Activated effector memory CD4-positive, alpha-beta T cell treated with Interleukin-2 at 50 U/mL for 16 hours (primary cell): ENCODE data around the gene PRDX1.
"Not testable (repeated sequence)": the region's sequence is repeated elsewhere in the genome, so short reads cannot be mapped to it uniquely, and the experiment has no call there.

Experiments
- DNase-seq: peaks from one replicate; pipeline ENCODE4 v3.0.0-alpha.2; 2020

The PRDX1 gene

GRCh38 chr1:45501505-45501859 lies 20.2 kb downstream of the PRDX1 start:
- no peak for DNase-seq

DNA sequence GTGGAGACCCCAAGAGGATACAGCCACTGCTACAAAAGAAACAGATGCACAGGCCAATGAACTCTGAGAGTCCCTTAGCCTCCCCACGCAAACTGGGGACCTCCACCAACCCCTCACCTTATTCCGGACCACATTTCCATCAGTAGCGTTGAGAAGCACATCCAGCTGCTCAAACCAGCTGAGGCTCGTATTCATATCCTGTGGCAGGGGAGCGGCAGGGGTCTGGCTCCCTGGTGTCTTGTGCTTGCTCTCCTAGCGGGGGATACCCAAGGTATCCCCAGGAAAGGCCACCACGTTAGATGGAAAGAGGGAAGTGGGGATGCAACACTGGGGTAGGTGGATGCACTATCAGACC lies 22.3 kb downstream of the PRDX1 start:
- no peak for DNase-seq

DNA sequence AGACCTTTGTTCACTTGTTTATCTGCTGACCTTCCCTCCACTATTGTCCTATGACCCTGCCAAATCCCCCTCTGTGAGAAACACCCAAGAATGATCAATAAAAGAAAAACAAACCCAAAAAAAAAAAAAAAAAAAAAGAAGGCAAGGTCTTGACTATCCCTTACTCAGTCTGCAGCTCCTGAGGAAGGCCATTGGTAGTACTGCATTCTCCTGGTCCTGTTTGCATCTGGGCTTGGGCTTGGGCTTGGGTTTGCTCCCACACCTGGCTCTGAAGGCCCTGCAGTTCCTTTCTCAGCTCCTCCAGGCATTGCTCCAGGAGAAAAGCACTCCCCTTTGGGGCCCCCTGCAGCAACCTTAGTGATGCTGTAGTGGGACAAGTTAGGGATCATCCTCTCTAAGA lies 23.4 kb downstream of the PRDX1 start:
- no peak for DNase-seq

- peak; percentile 8 for DNase-seq
These were observed 28.5 kb downstream of the PRDX1 start for GRCh38 chr1:45493116-45493697.

- no peak for DNase-seq
These were observed 29.0 kb downstream of the PRDX1 start for GRCh38 chr1:45492691-45493090.

DNA sequence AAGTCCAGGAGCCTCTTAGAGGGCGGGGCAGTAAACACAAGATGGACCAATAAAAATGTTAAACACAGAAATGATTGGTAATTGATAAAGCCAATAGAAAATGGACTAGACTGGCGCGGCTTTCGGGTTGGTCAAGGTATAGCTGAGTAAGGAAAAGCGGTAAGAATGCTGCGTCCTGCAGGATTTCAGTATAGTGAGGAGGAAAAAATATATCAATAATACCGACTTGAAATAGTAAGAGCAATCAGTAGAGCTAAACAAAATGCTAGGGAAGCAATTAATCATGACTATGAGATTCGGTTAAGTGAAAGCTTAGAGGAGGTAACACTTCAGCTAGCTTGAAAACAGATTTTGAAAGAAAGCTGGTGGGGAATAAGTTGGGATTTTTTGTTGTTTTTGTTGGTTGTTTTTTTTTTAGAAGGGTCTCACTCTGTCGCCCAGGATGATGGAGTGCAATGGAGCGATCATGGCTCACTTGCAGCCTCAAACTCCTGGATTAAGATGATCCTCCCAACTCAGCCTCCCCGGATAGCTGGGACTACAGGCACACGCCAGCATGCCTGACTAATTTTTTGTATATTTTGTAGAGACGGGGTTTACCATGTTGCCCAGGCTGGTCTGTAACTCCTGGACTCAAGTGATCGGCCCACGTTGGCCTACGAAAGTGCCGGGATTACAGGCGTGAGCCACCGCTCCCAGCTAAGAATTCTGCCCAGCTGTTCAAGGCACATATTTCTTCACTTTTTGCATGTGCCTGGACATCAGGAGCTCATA lies 30.0 kb downstream of the PRDX1 start:
- no peak for DNase-seq

- DNase-seq = peak; percentile 95
These were observed 30.8 kb downstream of the PRDX1 start, which contains the start of gene TESK2 for GRCh38 chr1:45490626-45491486. TSS of gene TESK2 (minus strand) at chr1:45491163. CDS start at chr1:45457785, 33,378 bp downstream.

DNA sequence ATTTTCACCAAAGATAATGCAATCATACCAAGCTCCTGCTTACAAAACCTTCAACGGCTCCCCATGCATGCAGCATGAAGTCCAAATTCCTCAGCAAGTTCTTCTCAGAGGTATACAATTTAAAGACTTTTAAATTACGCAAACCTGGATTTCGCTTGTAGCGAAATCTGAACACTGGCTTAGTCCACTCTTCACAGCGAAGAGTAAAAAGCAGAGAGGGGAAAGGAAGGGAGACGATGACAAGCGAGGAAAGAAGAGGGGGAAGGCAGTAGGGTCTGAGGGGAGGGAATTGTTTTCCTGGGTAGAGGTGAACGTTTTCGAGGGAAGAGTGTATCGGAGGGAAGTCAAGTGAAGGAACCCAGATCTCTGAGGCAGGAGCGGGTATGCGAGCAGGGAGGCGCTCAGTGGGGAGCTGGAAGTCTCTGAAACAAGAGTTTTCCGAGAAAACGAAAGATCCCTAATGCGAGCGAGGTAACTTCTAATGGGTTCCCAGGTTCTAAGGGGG lies 31.5 kb downstream of the PRDX1 start:
- DNase-seq = no peak

DNA sequence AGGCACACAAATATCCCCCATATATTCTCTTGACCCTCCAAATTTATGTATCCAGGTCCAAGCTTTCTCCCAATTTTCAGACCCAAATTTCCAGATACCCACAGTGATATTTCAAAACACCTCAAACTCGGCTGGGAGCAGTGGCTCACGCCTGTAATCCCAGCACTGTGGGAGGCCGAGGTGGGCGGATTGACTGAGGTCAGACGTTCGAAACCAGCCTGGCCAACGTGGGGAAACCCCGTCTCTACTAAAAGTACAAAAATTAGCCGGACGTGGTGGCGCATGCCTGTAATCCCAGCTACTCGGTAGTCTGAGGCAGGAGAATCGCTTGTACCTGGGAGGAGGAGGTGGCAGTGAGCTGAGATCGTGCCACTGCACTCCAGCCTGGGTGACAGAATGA lies 32.3 kb downstream of the PRDX1 start:
- DNase-seq = not testable (repeated sequence)

DNA sequence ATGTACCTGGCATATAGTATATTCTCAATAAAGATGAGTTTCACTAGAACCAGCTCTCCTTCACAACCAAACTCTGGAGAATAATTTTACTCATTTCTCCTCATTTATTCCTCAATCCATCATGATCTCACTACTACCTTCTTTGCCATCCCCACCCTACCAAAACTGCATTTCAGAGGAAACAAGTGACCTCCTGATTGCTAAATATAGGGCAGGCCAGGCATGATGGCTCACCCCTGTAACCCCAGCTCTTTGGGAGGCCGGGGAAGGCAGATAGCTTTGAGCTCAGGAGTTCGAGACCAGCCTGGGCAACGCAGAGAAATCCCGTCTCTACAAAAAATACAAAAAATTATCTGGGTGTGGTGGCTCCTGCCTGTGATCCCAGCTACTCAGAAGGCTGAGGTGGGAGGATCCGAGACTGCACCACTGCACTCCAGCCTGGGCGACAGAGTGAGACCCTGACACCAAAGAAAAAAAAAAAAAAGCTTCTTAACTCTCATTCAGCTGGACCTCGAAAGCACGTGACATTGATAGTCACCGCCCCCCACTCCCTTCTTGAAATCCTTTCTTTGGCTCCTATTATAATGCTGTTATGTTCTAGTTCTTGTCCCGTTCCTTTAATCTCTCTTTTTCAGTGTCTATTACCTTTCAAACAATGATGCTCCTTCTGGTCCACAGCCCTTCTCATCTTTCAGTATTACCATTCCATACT lies 32.9 kb downstream of the PRDX1 start:
- DNase-seq = no peak

- no peak for DNase-seq
These were observed 35.7 kb downstream of the PRDX1 start for GRCh38 chr1:45485949-45486348.

- DNase-seq = no peak
These were observed 42.5 kb downstream of the PRDX1 start for GRCh38 chr1:45479039-45479748.

DNA sequence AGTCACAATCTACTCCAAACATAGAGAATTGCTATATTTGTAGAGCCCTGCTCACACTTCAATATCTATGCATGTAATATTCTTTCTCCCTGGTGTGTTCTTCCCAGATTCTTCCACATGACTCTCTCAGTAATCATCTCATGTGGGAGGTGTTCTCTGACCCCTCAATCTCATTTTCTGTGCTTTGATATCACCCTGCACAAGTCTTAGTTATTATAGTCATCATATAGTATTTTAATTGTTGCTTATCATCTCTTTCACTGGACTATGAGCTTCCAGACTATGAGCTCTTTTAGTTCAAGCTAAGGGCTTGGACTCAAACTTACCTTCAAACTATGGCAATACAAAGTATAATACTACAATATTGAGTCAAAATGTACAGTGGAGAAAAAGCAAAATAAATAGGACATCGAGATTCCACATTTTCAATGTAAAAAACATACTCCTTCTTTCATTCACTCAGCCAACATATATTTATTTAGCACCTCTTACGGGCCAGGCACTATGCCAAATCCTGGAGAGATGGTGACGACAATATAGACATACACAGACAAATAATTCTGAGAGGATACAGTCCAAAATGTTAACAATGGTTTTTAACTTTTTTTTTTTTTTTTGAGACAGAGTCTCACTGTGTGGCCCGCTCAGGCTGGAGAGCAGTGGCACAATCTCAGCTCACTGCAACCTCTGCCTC lies 43.4 kb downstream of the PRDX1 start:
- no peak for DNase-seq

- no peak for DNase-seq
These were observed 44.0 kb downstream of the PRDX1 start for GRCh38 chr1:45477646-45478045.

- not testable (repeated sequence) for DNase-seq
These were observed 47.5 kb downstream of the PRDX1 start for GRCh38 chr1:45474194-45474593.

DNA sequence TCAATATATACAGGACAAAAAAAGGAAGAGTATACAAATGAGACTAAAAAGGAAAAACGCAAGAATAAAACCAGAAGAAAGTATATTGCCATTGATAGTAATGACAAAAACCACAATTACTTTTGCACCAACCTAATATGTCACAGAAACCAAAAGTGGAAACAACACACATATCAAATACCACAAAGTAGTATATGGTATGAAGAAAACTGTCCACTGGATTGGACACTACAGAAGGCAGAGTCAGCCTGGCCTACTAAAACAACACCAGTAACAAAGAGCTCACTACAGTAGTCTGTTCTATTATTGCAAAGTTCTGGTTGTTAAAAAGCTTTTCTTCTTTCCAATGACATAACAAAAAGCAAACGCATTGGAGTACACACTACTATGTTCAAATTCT lies 48.4 kb downstream of the PRDX1 start:
- no peak for DNase-seq

DNA sequence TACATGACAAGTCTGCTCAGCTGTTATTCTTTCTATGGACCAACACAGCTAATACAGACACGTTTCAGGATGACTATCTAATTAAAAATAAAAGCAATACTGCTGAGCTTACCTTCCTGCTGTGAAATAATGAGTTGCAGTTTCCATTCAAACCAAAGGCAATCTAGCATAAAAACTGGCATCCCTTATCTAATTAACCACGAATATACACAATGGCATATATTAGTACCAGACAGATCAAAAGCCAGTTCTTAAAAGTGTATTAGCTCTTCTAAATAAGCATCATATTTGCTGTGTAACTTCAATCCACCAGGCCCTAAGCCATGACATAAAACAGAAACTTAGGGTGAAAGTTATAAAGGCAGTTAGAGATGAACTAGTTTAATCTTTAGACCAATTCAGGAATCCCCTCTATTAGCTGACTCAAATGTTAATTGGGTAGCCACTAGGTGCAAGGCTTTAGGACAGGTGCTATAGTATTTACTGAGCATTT lies 51.3 kb downstream of the PRDX1 start:
- no peak for DNase-seq

DNA sequence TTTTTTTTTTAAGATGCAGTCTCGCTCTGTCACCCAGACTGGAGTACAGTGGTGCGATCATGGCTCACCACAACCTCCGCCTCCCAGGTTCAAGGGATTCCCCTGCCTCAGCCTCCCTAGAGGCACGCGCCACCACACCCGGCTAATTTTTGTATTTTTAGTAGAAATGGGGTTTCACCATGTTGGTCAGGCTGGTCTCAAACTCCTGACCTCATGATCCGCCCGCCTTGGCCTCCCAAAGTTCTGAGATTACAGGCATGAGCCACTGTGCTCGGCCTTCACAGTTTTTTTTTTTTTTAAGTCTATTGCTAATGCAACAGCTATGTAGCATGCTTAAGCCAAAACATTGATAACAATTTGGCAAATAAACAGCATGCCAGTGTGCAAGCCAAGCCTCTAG lies 54.3 kb downstream of the PRDX1 start:
- DNase-seq = not testable (repeated sequence)

DNA sequence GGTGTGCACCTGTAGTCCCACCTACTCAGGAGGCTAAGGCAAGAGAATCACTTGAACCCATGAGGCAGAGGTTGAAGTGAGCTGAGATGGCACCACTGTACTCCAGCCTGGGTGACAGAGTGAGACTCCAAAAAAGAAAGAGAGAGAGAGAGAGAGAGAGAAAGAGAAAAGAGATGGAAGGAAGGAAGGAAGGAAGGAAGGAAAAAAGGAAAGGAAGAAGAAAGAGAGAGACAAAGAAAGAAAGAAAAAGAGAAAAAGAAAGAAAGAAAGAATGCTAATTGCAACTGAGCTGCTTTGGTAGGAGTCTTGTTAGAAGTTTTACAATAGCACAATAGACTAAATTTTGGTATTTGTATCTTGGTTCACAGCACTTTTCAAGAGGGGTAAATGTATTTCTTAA lies 56.4 kb downstream of the PRDX1 start:
- DNase-seq = no peak
